ENCODE results near the gene SLC22A31. TPM values are rescaled to one million over a fixed set of nuclear protein-coding genes. Genes with fewer than 3 reads are reported as not detected.
"Not testable (repeated sequence)": the region's sequence is repeated elsewhere in the genome, so short reads cannot be mapped to it uniquely, and the experiment has no call there.

SLC22A31 gene
- total RNA-seq, 1 donor from 2014 or later: not detected

- TF ChIP-seq CTCF (IDR thresholded peaks at IDR 0.05): no peak
- Histone ChIP-seq H3K4me1 (peaks cover 5 to 9% of the 10 kb centered on the region in 2 donors), H3K9me3 (no peaks in the 10 kb centered on the region), H3K4me3 (no peak overlapping the region), H3K27ac (no peak overlapping the region), H3K36me3 (no peaks in the 10 kb centered on the region), H3K27me3 (no peaks in the 10 kb centered on the region)
- intact Hi-C loops (cut with DNase I): loop anchor here (5.0 to 10.0 kb wide), 5 partner anchors 150 to 1480 kb away; partner anchors contain the start of genes CDK10, CHMP1A, KLHDC4 and SPATA33
- DNase-seq (ENCODE audit: low spot score in 2 of 2): no peak
These were observed 44.4 kb upstream of the SLC22A31 start for GRCh38 chr16:89244754-89245153.

DNA sequence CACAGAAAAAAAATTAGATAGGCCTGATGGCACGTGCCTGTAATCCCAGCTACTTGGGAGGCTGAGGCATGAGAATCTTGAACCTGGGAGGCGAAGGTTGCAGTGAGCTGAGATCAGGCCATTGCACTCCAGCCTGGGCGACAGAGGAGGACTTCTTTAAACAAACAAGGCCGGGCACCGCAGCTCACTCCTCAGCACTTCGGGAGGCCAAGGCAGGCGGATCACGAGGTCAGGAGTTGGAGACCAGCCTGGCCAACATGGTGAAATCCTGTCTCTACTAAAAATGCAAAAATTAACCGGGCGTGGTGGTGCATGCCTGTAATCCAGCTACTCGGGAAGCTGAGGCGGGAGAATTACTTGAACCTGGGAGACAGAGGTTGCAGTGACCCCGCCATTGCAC is 43.9 kb upstream of the SLC22A31 start:
- intact Hi-C loops (cut with DNase I): loop anchor here (5.0 to 10.0 kb wide), 5 partner anchors 151 to 1479 kb away; partner anchors contain the start of genes CDK10, CHMP1A, KLHDC4 and SPATA33
- not testable (repeated sequence) for DNase-seq (ENCODE audit: low spot score in 2 of 2); H3K27ac ChIP-seq; H3K4me3 ChIP-seq; H3K4me1 ChIP-seq; H3K9me3 ChIP-seq; H3K27me3 ChIP-seq; H3K36me3 ChIP-seq

DNA sequence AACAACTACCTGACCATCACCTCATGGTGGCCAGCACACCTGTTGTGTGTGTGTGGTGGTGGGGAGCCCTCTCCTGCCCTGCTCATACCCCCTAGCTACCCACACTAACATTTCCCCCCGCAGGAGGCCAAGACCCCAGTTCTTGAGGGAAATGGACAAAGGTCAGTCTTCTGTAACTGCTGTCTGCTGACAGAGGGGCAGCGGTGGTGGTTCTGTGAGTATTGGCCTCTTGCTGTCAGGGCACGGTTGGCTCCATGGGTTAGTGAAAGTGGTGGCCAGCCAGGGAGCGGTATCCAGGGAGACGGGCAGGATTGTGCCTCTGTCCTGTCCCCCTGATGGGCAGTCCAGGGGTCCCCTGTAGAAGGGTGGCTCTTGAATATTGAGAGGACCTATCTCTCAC is 43.3 kb upstream of the SLC22A31 start:
- DNase-seq (ENCODE audit: low spot score in 2 of 2): no peak
- no peak overlapping the region for H3K27ac ChIP-seq
- H3K4me1 ChIP-seq: peaks cover 5 to 9% of the 10 kb centered on the region in 2 donors
- H3K9me3 ChIP-seq: no peaks in the 10 kb centered on the region
- H3K4me3 ChIP-seq: no peak overlapping the region
- H3K36me3 ChIP-seq: no peaks in the 10 kb centered on the region
- intact Hi-C loops (cut with DNase I): loop anchor here (5.0 to 10.0 kb wide), 5 partner anchors 151 to 1479 kb away; partner anchors contain the start of genes CDK10, CHMP1A, KLHDC4 and SPATA33
- TF ChIP-seq CTCF (IDR thresholded peaks at IDR 0.05): no peak
- no peaks in the 10 kb centered on the region for H3K27me3 ChIP-seq

DNA sequence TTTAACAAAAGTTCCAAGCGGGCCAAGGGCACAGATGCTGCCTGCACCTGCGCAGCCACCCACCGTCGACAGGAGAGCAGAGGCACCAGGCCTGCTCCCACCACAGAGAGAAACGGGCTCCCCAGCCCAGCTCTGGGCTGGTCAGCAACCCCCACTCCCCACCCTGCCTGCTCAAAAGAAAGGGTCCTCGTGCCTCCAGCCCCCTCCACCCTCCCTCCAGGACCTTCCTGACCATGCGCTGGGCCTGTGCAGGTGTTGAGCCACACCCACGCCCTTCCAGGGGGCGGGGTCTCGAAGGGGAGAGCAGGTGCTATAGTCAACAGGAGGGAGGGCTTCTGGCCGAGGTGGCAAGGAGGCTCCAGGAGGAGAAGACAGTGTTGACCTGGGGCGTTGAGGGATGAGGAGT is 42.5 kb upstream of the SLC22A31 start:
- Histone ChIP-seq H3K36me3 (no peaks in the 10 kb centered on the region), H3K9me3 (no peaks in the 10 kb centered on the region), H3K27ac (no peak overlapping the region), H3K4me3 (no peak overlapping the region), H3K4me1 (peaks cover 5 to 9% of the 10 kb centered on the region in 2 donors), H3K27me3 (no peaks in the 10 kb centered on the region)
- intact Hi-C loops (cut with DNase I): loop anchor here (5.0 to 10.0 kb wide), 5 partner anchors 152 to 1478 kb away; partner anchors contain the start of genes CDK10, CHMP1A, KLHDC4 and SPATA33
- no peak for DNase-seq (ENCODE audit: low spot score in 2 of 2)
- TF ChIP-seq CTCF (IDR thresholded peaks at IDR 0.05): no peak

DNA sequence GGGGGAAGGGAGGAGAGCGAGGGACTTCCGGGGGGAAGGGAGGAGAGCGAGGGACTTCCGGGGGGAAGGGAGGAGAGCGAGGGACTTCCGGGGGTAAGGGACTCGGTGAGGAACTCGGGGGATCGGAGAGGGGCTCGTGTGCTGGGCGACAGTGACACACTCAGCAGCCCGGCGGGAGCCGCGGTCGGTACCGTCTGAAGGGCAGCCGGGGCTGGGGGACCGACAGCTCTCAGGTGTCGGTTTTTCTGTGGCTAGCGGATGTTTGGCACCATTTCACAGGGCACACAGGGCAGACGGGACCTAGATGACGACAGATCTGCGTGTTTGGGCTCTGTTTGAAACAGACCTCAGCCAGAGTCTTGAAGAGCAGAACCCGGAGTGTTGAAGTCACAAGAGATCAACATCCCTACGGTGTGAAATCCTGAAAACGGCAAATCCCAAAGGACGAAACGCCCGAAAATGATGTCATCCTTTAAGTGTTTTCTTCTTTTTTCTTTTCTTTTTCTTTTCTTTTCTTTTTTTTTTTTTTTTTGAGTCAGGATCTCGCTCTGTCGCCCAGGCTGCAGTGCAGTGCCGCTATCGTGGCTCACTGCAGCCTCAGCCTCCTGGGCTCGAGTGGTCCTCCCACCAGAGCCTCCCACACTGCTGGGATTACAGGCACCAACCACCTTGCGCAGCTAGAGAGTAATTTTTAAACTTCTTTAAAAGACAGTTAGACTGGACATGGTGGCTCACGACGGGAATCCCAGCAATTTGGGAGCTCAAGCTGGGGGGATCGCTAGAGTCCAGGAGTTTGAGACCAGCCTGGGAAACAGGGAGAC is 41.1 kb upstream of the SLC22A31 start:
- H3K9me3 ChIP-seq: no peaks in the 10 kb centered on the region
- peak overlapping the region; percentile 70 to 79 for H3K4me3 ChIP-seq
- peak in 1 of 2 donors; percentile 87 for DNase-seq (ENCODE audit: low spot score in 2 of 2)
- peak overlapping the region; percentile 95 to 98 for H3K27ac ChIP-seq
- peaks cover 0 to 6% of the 10 kb centered on the region in 2 donors for H3K4me1 ChIP-seq
- no peaks in the 10 kb centered on the region for H3K27me3 ChIP-seq
- intact Hi-C loops (cut with DNase I): loop anchor here (1.0 to 10.0 kb wide), 8 partner anchors 25 to 1477 kb away; partner anchors contain the start of genes CDK10, CHMP1A, KLHDC4 and RPL13
- no peak for TF ChIP-seq CTCF (IDR thresholded peaks at IDR 0.05)
- no peaks in the 10 kb centered on the region for H3K36me3 ChIP-seq

DNA sequence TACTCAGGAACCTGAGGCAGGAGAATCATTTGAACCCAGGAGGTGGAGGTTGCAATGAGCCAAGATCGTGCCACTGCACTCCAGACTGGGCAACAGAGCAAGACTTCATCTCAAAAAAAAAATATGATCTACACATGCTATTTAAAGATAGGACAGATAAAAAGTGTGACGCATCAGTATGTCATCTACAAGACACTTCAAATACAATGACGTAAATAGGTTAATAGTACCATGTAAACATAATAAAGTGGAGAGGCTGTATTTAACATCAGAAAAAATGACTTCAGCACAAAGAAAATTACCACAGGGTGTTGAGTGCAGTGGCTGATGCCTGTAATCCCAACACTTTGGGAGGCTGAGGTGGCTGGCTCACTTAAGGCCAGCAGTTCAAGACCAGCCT is 37.4 kb upstream of the SLC22A31 start:
- Histone ChIP-seq H3K36me3 (peaks cover 14% of the 10 kb centered on the region in 2 donors), H3K4me3 (no peak overlapping the region), H3K4me1 (peaks cover 0 to 6% of the 10 kb centered on the region in 2 donors), H3K27me3 (no peaks in the 10 kb centered on the region), H3K9me3 (no peaks in the 10 kb centered on the region), H3K27ac (no peak overlapping the region)
- intact Hi-C loops (cut with DNase I): no loop called here
- DNase-seq (ENCODE audit: low spot score in 2 of 2): no peak
- TF ChIP-seq CTCF (IDR thresholded peaks at IDR 0.05): no peak
